Measurements from ENCODE around the gene ABTB2. TPM values are rescaled to one million over a fixed set of nuclear protein-coding genes. Genes with fewer than 3 reads are reported as not detected.

Gene ABTB2
- total and polyA plus RNA-seq, 2 of the 8 experiments (the other 6 are each of a cell fraction or from before 2014, with no cell fraction given) = 7.7 to 10.2 TPM

GRCh38 chr11:34351687-34352469 is 5.9 kb downstream of the ABTB2 start:
- Histone ChIP-seq H3K27me3 (replicated peaks in 1 of 4; ENCODE audit: control insufficient read depth in 3 of 4, extremely low read depth in 1 of 4, insufficient read depth in 3 of 4, low read length in 3 of 4) (peaks cover under 1 to 20% (median 17%) of the 10 kb centered on the region in 4 experiments), H2BK20ac (ENCODE audit: low read length) (no peak overlapping the region), H3K9ac (replicated peaks in 1 of 4; ENCODE audit: extremely low read depth in 1 of 4, low read depth in 3 of 4, low read length in 3 of 4) (no peak overlapping the region), H3K18ac (ENCODE audit: extremely low read depth, low read length) (no peak overlapping the region), H2BK5ac (ENCODE audit: low read depth, low read length) (no peak overlapping the region), H3K14ac (ENCODE audit: insufficient read length) (no peak overlapping the region), H3K4me3 (ENCODE audit: extremely low read depth in 1 of 4, insufficient read depth in 2 of 4, low read depth in 3 of 4, low read length in 4 of 4) (no peak overlapping the region), H3K56ac (replicated peaks; ENCODE audit: insufficient read length, low read depth, low read length) (no peak overlapping the region), H3K23me2 (ENCODE audit: low read depth, low read length) (peaks cover 4% of the 10 kb centered on the region; the same call in 1 of the 2 replicates), H3K79me2 (ENCODE audit: control insufficient read depth in 1 of 2, insufficient read depth in 2 of 2, low read length in 2 of 2) (peaks cover 0 to 53% of the 10 kb centered on the region in 2 experiments; a peak in 3 of 4 replicates), H3K4me1 (replicated peaks in 1 of 4; ENCODE audit: control insufficient read depth in 3 of 4, insufficient read depth in 4 of 4, low read length in 3 of 4) (peaks cover 0 to 15% (median 6%) of the 10 kb centered on the region in 4 experiments; a peak in 5 of 7 replicates), H3K4me2 (ENCODE audit: insufficient read depth in 1 of 2, low read depth in 2 of 2, low read length in 2 of 2) (no peak overlapping the region), H3K79me1 (ENCODE audit: low read depth, low read length) (no peaks in the 10 kb centered on the region; the same call in 1 of the 2 replicates), H3K9me3 (ENCODE audit: insufficient read depth in 2 of 2, low read depth in 1 of 2, low read length in 1 of 2) (no peaks in the 10 kb centered on the region), H2BK12ac (ENCODE audit: low read depth, low read length) (no peak overlapping the region), H3K27ac (ENCODE audit: low read depth, low read length) (no peak overlapping the region), H4K91ac (replicated peaks; ENCODE audit: insufficient read length, low read length) (no peak overlapping the region), H4K8ac (ENCODE audit: extremely low read depth, insufficient read depth, low read length) (no peak overlapping the region), H4K5ac (ENCODE audit: insufficient read length, low read depth, low read length) (no peak overlapping the region), H2BK15ac (ENCODE audit: low read length) (no peak overlapping the region), H4K20me1 (replicated peaks in 1 of 2; ENCODE audit: control insufficient read depth in 1 of 2, insufficient read depth in 2 of 2, low read length in 2 of 2) (peaks cover 14 to 15% of the 10 kb centered on the region in 2 experiments), H3K36me3 (ENCODE audit: control insufficient read depth in 2 of 4, insufficient read depth in 4 of 4, low read length in 3 of 4) (no peaks in the 10 kb centered on the region), H2AK5ac (ENCODE audit: low read depth, low read length) (no peak overlapping the region), H2AFZ (ENCODE audit: low read length) (no peak overlapping the region), H2BK120ac (replicated peaks; ENCODE audit: low read depth, low read length) (no peak overlapping the region), H3K4ac (replicated peaks; ENCODE audit: insufficient read length, low read depth, low read length) (no peak overlapping the region), H3K23ac (ENCODE audit: insufficient read length) (no peak overlapping the region)
- FAIRE-seq = no peak
- CTCF ChIA-PET (ENCODE audit: partially characterized antibody) = interaction anchor here (0.7 to 1.3 kb wide), 3 partner anchors 31 to 178 kb away, joined by 3 to 7 read pairs (median 3); no protein-coding TSS in a partner anchor
- POLR2A ChIA-PET (ENCODE audit: partially characterized antibody) = no interaction called here
- 84% methylated on average over 4 of the region's 4 CpGs; no CpG with 5 or more reads in 1 of the 2 experiments for WGBS, 2 experiments (ENCODE audit: extremely low coverage in 1 of 2, insufficient coverage in 1 of 2, insufficient read length in 1 of 2, insufficient replicate concordance in 2 of 2, low coverage in 1 of 2, low lambda C conversion rate in 2 of 2, missing lambda C conversion rate in 1 of 2)
- no peak for DNase-seq (ENCODE audit: low read depth in 1 of 2, low spot score in 2 of 2)
- TF ChIP-seq ATF2 (IDR thresholded peaks at IDR 0.05; ENCODE audit: low read length) (no peak), EZH2 (IDR thresholded peaks at IDR 0.05; ENCODE audit: low read depth, low read length, severe bottlenecking) (no peak), HDAC6 (IDR thresholded peaks at IDR 0.05; ENCODE audit: low read depth, low read length) (no peak), SP4 (IDR thresholded peaks at IDR 0.05; ENCODE audit: low read length) (no peak), RNF2 (IDR thresholded peaks at IDR 0.05; ENCODE audit: borderline replicate concordance, low read depth, low read length, missing control alignments, poor library complexity, severe bottlenecking) (no peak), RFX5 (IDR thresholded peaks at IDR 0.05; ENCODE audit: borderline replicate concordance, low read depth, low read length) (no peak), BCL11A (IDR thresholded peaks at IDR 0.05; ENCODE audit: low read depth in 2 of 2, low read length in 2 of 2) (no peak), TBP (IDR thresholded peaks at IDR 0.05; ENCODE audit: low read depth, low read length) (no peak), KDM1A (IDR thresholded peaks at IDR 0.05; ENCODE audit: borderline replicate concordance, low read length) (no peak), FOSL1 (IDR thresholded peaks at IDR 0.05; ENCODE audit: insufficient read depth, low read depth, low read length) (no peak)
